Spleen (tissue), 7 donors: ENCODE results near the gene TMEM163.

ENCODE experiments used
- POLR2A ChIP-seq, 3 donors: fragments of 450-650 bp; IDR thresholded peaks; one replicate each; pipeline ENCODE4 v1.5.1; 2017; ENCODE audit warnings: antibody characterized with exemption in 3 of 3, mild to moderate bottlenecking in 1 of 3
- TF ChIP-seq, protein P1 (sequence below), 11 experiments: fragments of 200-600 bp in 7 of 11; fragments of 450-650 bp in 4 of 11; sonication (generic) in 4 of 11; IDR thresholded peaks in 8 of 11; conservative IDR thresholded peaks in 3 of 11; 1 replicate in 7 of 11; 2 replicates in 4 of 11; pipeline versions ENCODE4 v1.4.0 to v1.8.0; 2016 to 2021; ENCODE audit warnings: antibody characterized with exemption in 11 of 11, inconsistent platforms in 4 of 11, mild to moderate bottlenecking in 1 of 11
- donor health status: DM: no; HTN: no; CAD: no; lungs with moderate emphysema.
- donor health status: DM: no; HTN: no; CAD: no.
- donor health status: DM: no; HTN: no; CAD: no.

DNA sequence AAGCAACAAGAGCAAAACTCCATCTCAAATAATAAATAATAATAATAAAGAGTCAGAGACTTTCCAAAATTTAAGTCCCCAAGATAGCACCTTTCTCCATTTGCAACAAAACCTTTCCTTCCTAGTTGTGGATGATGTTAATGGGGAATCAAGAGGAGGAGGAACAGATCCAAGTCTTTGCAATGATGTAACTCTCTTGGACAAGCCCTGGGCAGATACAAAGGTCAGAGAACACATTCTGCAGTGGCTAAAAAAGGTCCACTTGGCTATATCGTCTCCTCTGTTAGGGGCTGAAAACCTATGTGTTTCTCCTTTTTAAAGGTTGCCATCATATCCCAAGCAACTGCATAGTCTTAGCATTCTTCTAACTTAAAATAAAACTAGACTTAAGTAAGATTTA lies 151.1 kb downstream of the TMEM163 start:
- no peak for TF ChIP-seq POLR2A (IDR thresholded peaks at IDR 0.05)
- TF ChIP-seq, protein P1, sequence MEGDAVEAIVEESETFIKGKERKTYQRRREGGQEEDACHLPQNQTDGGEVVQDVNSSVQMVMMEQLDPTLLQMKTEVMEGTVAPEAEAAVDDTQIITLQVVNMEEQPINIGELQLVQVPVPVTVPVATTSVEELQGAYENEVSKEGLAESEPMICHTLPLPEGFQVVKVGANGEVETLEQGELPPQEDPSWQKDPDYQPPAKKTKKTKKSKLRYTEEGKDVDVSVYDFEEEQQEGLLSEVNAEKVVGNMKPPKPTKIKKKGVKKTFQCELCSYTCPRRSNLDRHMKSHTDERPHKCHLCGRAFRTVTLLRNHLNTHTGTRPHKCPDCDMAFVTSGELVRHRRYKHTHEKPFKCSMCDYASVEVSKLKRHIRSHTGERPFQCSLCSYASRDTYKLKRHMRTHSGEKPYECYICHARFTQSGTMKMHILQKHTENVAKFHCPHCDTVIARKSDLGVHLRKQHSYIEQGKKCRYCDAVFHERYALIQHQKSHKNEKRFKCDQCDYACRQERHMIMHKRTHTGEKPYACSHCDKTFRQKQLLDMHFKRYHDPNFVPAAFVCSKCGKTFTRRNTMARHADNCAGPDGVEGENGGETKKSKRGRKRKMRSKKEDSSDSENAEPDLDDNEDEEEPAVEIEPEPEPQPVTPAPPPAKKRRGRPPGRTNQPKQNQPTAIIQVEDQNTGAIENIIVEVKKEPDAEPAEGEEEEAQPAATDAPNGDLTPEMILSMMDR (IDR thresholded peaks at IDR 0.05 in 8 of 11, conservative IDR thresholded peaks at IDR 0.05 in 3 of 11) = no peak
